ENCODE data around the gene RTL1. TPM values are rescaled to one million over a fixed set of nuclear protein-coding genes. Genes with fewer than 3 reads are reported as not detected.

The RTL1 gene
- total and polyA plus RNA-seq, 7 experiments from 2014 or later, result not detected

DNA sequence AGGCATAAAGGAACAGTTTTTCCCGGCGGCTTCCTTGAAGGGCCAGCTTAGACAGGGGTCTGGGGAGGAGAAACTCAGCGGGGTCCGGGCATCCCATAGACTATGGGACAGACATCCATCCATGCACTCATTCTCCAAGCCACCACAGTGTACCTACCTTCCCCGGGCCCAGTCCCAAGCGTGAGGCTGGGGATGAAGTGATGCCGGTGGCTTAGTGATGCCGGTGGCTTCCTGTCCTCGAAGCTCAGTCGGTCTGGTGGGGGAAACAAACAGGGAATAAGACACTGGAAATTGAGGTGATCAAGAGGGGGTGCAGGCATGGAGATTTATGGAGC is 421 bp downstream of the RTL1 start:
- H3K27ac Mint-ChIP-seq, result no peak overlapping the region
- no peak for DNase-seq
- intact Hi-C loops (cut with micrococcal nuclease), result no loop called here
- H3K4me1 Mint-ChIP-seq, result peaks cover 0 to 8% (median 0%) of the 10 kb centered on the region in 7 donors
- ChIA-PET CTCF (no interaction called here), POLR2A (no interaction called here)
- H3K27me3 Mint-ChIP-seq, result peaks cover 54 to 78% (median 64%) of the 10 kb centered on the region in 5 donors
- Histone ChIP-seq H3K27me3 (ENCODE audit: control insufficient read depth in 2 of 2, insufficient read depth in 2 of 2, low read length in 2 of 2) (no peaks in the 10 kb centered on the region), H3K4me1 (ENCODE audit: control insufficient read depth in 2 of 2, insufficient read depth in 2 of 2, low read length in 2 of 2) (no peaks in the 10 kb centered on the region), H3K36me3 (ENCODE audit: control insufficient read depth in 2 of 3, insufficient read depth in 3 of 3, low read length in 3 of 3) (no peaks in the 10 kb centered on the region), H3K27ac (ENCODE audit: low read depth, low read length) (no peak overlapping the region), H3K4me3 (ENCODE audit: low read length) (no peak overlapping the region), H3K9me3 (ENCODE audit: control insufficient read depth in 2 of 3, low read length in 3 of 3) (peaks cover 0 to 4% (median 0%) of the 10 kb centered on the region in 3 experiments)
- peaks cover 0 to 6% (median 0%) of the 10 kb centered on the region in 11 donors for H3K9me3 Mint-ChIP-seq
- no peaks in the 10 kb centered on the region for H3K36me3 Mint-ChIP-seq
- no peak for ATAC-seq
- no peak overlapping the region for H3K4me3 Mint-ChIP-seq

DNA sequence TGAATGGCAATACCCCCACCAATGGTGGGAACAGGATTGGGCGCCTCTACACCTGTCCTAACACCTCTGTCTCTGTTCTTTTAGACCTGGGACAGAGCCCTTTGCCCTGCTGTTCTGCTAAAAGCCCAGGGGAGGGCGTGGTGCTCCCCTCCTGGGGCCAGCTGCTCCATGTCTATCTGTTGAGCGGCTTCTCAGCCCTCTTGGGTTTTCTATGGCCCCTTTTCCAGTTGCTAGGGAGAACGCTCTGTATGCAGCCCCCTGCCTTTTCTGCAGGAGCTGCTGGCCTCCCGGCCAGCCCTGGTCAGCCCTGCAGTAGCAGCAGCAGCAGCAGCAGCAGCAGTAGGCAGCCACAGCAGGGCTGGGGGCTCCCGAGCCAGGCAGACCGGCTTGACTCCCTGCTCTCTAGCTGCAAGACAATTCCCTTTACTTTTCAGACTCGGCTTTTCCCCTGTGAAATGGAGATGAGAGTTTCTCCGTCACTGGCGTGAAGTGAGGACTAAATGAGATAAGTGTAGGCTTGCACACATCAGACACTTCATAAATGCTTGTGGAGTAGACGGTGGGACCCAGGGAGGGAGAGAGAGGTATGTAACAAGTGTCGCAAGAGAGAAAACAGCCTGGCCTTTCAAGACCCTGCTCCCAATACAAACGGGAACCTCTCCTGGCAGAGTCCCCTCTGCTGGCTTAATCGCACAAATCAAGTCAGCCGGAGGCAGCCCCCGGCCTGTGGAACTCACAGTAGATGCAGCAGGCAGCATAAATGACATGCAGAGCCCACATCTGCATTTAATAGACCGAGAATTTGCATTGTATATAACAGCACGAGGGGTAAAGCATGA is 1.0 kb downstream of the RTL1 start:
- Histone ChIP-seq H3K27ac (ENCODE audit: low read depth, low read length) (no peak overlapping the region), H3K4me1 (ENCODE audit: control insufficient read depth in 2 of 2, insufficient read depth in 2 of 2, low read length in 2 of 2) (no peaks in the 10 kb centered on the region), H3K4me3 (ENCODE audit: low read length) (no peak overlapping the region), H3K27me3 (ENCODE audit: control insufficient read depth in 2 of 2, insufficient read depth in 2 of 2, low read length in 2 of 2) (no peaks in the 10 kb centered on the region), H3K9me3 (ENCODE audit: control insufficient read depth in 2 of 3, low read length in 3 of 3) (peaks cover 0 to 4% (median 0%) of the 10 kb centered on the region in 3 experiments), H3K36me3 (ENCODE audit: control insufficient read depth in 2 of 3, insufficient read depth in 3 of 3, low read length in 3 of 3) (no peaks in the 10 kb centered on the region)
- Mint-ChIP-seq H3K4me1 (peaks cover 0 to 8% (median 0%) of the 10 kb centered on the region in 7 donors), H3K4me3 (no peak overlapping the region), H3K36me3 (no peaks in the 10 kb centered on the region), H3K27me3 (peaks cover 56 to 77% (median 64%) of the 10 kb centered on the region in 5 donors), H3K9me3 (peaks cover 0 to 6% (median 0%) of the 10 kb centered on the region in 11 donors), H3K27ac (peak overlapping the region in 1 of 9 donors; percentile 62)
- DNase-seq, result no peak
- CTCF ChIA-PET, result no interaction called here
- POLR2A ChIA-PET, result no interaction called here
- no peak for ATAC-seq
- intact Hi-C loops (cut with micrococcal nuclease), result no loop called here

DNA sequence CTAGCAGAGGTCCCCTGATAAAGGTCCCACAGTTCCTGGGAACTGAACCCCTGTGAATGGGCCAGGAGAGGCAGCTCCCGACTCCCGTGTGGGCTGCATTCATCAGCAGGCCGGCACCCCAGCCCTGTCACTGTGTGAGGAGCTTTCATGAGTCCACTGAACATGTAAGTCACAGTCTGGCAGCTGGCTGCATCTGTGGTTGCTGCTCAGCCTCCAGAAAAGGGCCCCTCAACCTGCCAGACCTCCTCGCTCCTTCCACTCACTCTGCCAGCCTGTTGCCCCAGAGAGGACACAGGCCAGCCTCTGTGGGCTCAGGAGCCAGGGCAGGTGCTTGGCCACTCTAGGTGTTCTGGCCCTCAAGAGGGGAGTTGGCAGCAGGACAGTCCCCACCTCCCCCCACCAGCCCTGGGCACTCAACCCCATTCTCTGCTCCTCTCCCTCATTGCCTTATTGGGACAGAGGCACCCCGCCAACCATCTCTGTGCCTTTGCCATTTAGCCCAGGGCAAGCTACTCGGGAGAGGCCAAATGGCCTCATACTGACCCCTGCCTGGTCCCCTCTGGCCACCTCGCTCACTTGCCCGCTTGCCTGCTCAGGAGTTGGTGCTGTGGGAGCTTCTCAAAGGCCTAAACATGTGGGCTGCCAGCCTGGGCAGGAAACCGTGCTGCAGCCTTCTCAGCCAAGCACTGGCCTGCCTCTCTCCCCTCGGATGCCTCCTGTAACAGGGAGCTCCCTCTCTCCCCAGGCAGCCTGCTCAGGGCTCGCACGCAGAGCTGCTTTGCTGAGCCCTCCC is 1.9 kb downstream of the RTL1 start:
- Histone ChIP-seq H3K9me3 (ENCODE audit: control insufficient read depth in 2 of 3, low read length in 3 of 3) (peaks cover 0 to 4% (median 0%) of the 10 kb centered on the region in 3 experiments), H3K36me3 (ENCODE audit: control insufficient read depth in 2 of 3, insufficient read depth in 3 of 3, low read length in 3 of 3) (no peaks in the 10 kb centered on the region), H3K4me1 (ENCODE audit: control insufficient read depth in 2 of 2, insufficient read depth in 2 of 2, low read length in 2 of 2) (no peaks in the 10 kb centered on the region), H3K27me3 (ENCODE audit: control insufficient read depth in 2 of 2, insufficient read depth in 2 of 2, low read length in 2 of 2) (no peaks in the 10 kb centered on the region), H3K4me3 (ENCODE audit: low read length) (no peak overlapping the region), H3K27ac (ENCODE audit: low read depth, low read length) (no peak overlapping the region)
- peaks cover 0 to 8% (median 0%) of the 10 kb centered on the region in 7 donors for H3K4me1 Mint-ChIP-seq
- DNase-seq (no peak), ATAC-seq (no peak)
- ChIA-PET POLR2A (no interaction called here), CTCF (no interaction called here)
- H3K9me3 Mint-ChIP-seq, result peaks cover 0 to 6% (median 0%) of the 10 kb centered on the region in 11 donors
- no peak overlapping the region for H3K27ac Mint-ChIP-seq
- H3K4me3 Mint-ChIP-seq, result no peak overlapping the region
- intact Hi-C loops (cut with micrococcal nuclease), result no loop called here
- peaks cover 57 to 77% (median 66%) of the 10 kb centered on the region in 5 donors for H3K27me3 Mint-ChIP-seq
- no peaks in the 10 kb centered on the region for H3K36me3 Mint-ChIP-seq

- no peaks in the 10 kb centered on the region for H3K4me1 ChIP-seq (ENCODE audit: control insufficient read depth in 2 of 2, insufficient read depth in 2 of 2, low read length in 2 of 2)
- ChIA-PET POLR2A (no interaction called here), CTCF (interaction anchor here (0.6 kb wide), 1 partner anchor 1318 kb away, joined by 3 read pairs; no protein-coding TSS in a partner anchor)
- intact Hi-C loops (cut with micrococcal nuclease), result no loop called here
- peaks cover 0 to 8% (median 0%) of the 10 kb centered on the region in 7 donors for H3K4me1 Mint-ChIP-seq
- H3K36me3 ChIP-seq (ENCODE audit: control insufficient read depth in 2 of 3, insufficient read depth in 3 of 3, low read length in 3 of 3), result no peaks in the 10 kb centered on the region
- H3K27ac ChIP-seq (ENCODE audit: low read depth, low read length), result no peak overlapping the region
- peaks cover 0 to 6% (median 0%) of the 10 kb centered on the region in 11 donors for H3K9me3 Mint-ChIP-seq
- peaks cover 0 to 4% (median 0%) of the 10 kb centered on the region in 3 experiments for H3K9me3 ChIP-seq (ENCODE audit: control insufficient read depth in 2 of 3, low read length in 3 of 3)
- no peaks in the 10 kb centered on the region for H3K27me3 ChIP-seq (ENCODE audit: control insufficient read depth in 2 of 2, insufficient read depth in 2 of 2, low read length in 2 of 2)
- no peak for DNase-seq
- H3K4me3 Mint-ChIP-seq, result no peak overlapping the region
- H3K4me3 ChIP-seq (ENCODE audit: low read length), result no peak overlapping the region
- H3K27ac Mint-ChIP-seq, result no peak overlapping the region
- ATAC-seq, result no peak
- H3K27me3 Mint-ChIP-seq, result peaks cover 59 to 79% (median 68%) of the 10 kb centered on the region in 5 donors
- H3K36me3 Mint-ChIP-seq, result no peaks in the 10 kb centered on the region
Observed at GRCh38 chr14:100900837-100901390, 2.6 kb downstream of the RTL1 start.

DNA sequence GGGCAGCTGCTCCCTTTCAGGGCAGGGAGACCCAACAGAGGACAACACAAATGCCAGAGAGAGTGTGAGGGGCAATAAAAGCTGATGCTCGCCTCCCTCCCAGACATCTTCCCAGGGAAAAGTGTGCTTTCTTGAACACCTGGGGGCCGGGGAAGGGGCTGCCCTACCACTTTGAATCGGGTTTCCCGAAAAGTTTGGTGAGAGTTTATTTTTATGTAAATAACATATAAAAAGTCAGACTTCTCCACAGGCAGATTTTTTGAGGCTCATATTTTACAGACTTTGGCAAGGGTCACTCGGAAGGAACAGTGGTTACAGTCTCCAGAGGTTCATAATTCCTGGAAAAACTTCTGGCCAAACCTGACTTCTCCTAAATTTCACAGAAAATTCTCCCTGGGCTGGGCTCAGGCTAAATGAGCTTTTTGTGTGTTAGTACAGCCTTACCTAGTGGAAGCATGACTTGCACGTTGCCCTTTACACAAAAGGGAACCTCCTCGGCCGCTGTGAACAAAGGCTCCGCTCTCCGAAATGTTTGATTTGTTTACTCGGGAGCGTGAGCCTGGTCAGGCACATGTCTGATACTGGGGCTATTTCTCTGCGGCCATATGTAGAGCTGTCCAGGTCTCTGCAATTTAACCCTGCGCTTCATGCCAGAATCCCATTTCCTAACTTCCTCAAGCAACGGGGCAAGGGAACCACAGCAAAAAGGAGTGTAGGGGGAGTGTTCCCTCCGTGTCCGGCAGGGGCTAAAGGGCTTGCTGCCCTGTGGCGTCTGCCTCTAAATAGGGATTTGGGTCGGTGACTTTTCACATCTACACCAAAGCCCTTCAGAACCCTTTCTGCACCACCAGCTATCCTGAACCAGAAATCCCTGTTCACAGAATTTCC is 3.4 kb downstream of the RTL1 start:
- intact Hi-C loops (cut with micrococcal nuclease), result no loop called here
- no peak overlapping the region for H3K4me3 ChIP-seq (ENCODE audit: low read length)
- no peak overlapping the region for H3K4me3 Mint-ChIP-seq
- peaks cover 55 to 80% (median 68%) of the 10 kb centered on the region in 5 donors for H3K27me3 Mint-ChIP-seq
- CTCF ChIA-PET, result interaction anchor here (0.6 kb wide), 1 partner anchor 1318 kb away, joined by 3 read pairs; no protein-coding TSS in a partner anchor
- H3K4me1 Mint-ChIP-seq, result peaks cover 0 to 8% (median 0%) of the 10 kb centered on the region in 7 donors
- H3K27me3 ChIP-seq (ENCODE audit: control insufficient read depth in 2 of 2, insufficient read depth in 2 of 2, low read length in 2 of 2), result no peaks in the 10 kb centered on the region
- H3K9me3 Mint-ChIP-seq, result peaks cover 0 to 6% (median 0%) of the 10 kb centered on the region in 11 donors
- H3K36me3 ChIP-seq (ENCODE audit: control insufficient read depth in 2 of 3, insufficient read depth in 3 of 3, low read length in 3 of 3), result no peaks in the 10 kb centered on the region
- H3K27ac Mint-ChIP-seq, result no peak overlapping the region
- DNase-seq (no peak), ATAC-seq (no peak)
- H3K4me1 ChIP-seq (ENCODE audit: control insufficient read depth in 2 of 2, insufficient read depth in 2 of 2, low read length in 2 of 2), result no peaks in the 10 kb centered on the region
- H3K9me3 ChIP-seq (ENCODE audit: control insufficient read depth in 2 of 3, low read length in 3 of 3), result peaks cover 0 to 4% (median 0%) of the 10 kb centered on the region in 3 experiments
- POLR2A ChIA-PET, result no interaction called here
- no peaks in the 10 kb centered on the region for H3K36me3 Mint-ChIP-seq
- no peak overlapping the region for H3K27ac ChIP-seq (ENCODE audit: low read depth, low read length)
